Stimulated activated CD8-positive, alpha-beta memory T cell treated with anti-CD3 and anti-CD28 coated beads, Interleukin-4, amount 100 ng/mL, for 4 hours (primary cell): ENCODE data around the gene LTF.

Experiments used
- DNase-seq, 2 donors: peaks; one replicate each; pipeline ENCODE4 v3.0.0-alpha.2; 2020; ENCODE audit warnings: low read depth in 2 of 2, low spot score in 1 of 2

The LTF gene

GRCh38 chr3:46470831-46471230, 6.1 kb upstream of the LTF start:
- no peak for DNase-seq

GRCh38 chr3:46469680-46470357, 5.1 kb upstream of the LTF start:
- no peak for DNase-seq

- no peak for DNase-seq
Measured at GRCh38 chr3:46468753-46469600, 4.3 kb upstream of the LTF start.

- DNase-seq, result no peak
Measured at GRCh38 chr3:46467562-46467961, 2.9 kb upstream of the LTF start.

GRCh38 chr3:46466871-46467403, 2.2 kb upstream of the LTF start:
- DNase-seq, result no peak

- no peak for DNase-seq
Measured at GRCh38 chr3:46466273-46466672, 1.6 kb upstream of the LTF start.

- DNase-seq, result no peak
Measured at GRCh38 chr3:46465196-46465520, 453 bp upstream of the LTF start.

- DNase-seq, result no peak
Measured at GRCh38 chr3:46463868-46464241, 850 bp downstream of the LTF start.

GRCh38 chr3:46463120-46463867, 1.4 kb downstream of the LTF start:
- DNase-seq, result no peak

GRCh38 chr3:46462511-46462910, 2.2 kb downstream of the LTF start:
- no peak for DNase-seq

GRCh38 chr3:46462111-46462510, 2.6 kb downstream of the LTF start:
- DNase-seq, result no peak

- no peak for DNase-seq
Measured at GRCh38 chr3:46460051-46460450, 4.7 kb downstream of the LTF start.

- DNase-seq, result no peak
Measured at GRCh38 chr3:46456118-46456517, 8.6 kb downstream of the LTF start.

GRCh38 chr3:46455231-46456115, 9.2 kb downstream of the LTF start:
- no peak for DNase-seq

GRCh38 chr3:46454606-46455005, 10.1 kb downstream of the LTF start:
- no peak for DNase-seq

GRCh38 chr3:46454209-46454595, 10.5 kb downstream of the LTF start:
- DNase-seq, result no peak

GRCh38 chr3:46453526-46454208, 11.0 kb downstream of the LTF start:
- no peak for DNase-seq

GRCh38 chr3:46449755-46450552, 14.8 kb downstream of the LTF start:
- DNase-seq, result no peak

GRCh38 chr3:46448721-46449120, 16.0 kb downstream of the LTF start:
- no peak for DNase-seq
